ENCODE results near the gene ICAM3.
"Not testable (repeated sequence)": the region's sequence is repeated elsewhere in the genome, so short reads cannot be mapped to it uniquely, and the experiment has no call there.

The ICAM3 gene

GRCh38 chr19:10343495-10343894 lies 4.1 kb upstream of the ICAM3 start:
- DNase-seq: no peak

- no peak for DNase-seq
These were observed 553 bp upstream of the ICAM3 start for GRCh38 chr19:10339977-10340376.

GRCh38 chr19:10338940-10339339 lies 484 bp downstream of the ICAM3 start:
- DNase-seq: no peak

GRCh38 chr19:10336725-10337124 lies 2.7 kb downstream of the ICAM3 start:
- not testable (repeated sequence) for DNase-seq

GRCh38 chr19:10335352-10335985 lies 4.0 kb downstream of the ICAM3 start:
- no peak for DNase-seq

- DNase-seq: no peak
These were observed 4.7 kb downstream of the ICAM3 start for GRCh38 chr19:10334588-10335351.

GRCh38 chr19:10333758-10334587 lies 5.5 kb downstream of the ICAM3 start:
- no peak for DNase-seq

- peak; percentile 35 for DNase-seq
These were observed 6.3 kb downstream of the ICAM3 start, which contains the start of gene RAVER1 for GRCh38 chr19:10332965-10333757. Gene RAVER1, minus strand, starts transcription at chr19:10333529. Its CDS starts 22 bp downstream, at chr19:10333507.

- DNase-seq: no peak
These were observed 7.1 kb downstream of the ICAM3 start for GRCh38 chr19:10332158-10332964.

GRCh38 chr19:10329555-10329954 lies 9.9 kb downstream of the ICAM3 start:
- no peak for DNase-seq

- no peak for DNase-seq
These were observed 10.6 kb downstream of the ICAM3 start for GRCh38 chr19:10328558-10329429.

GRCh38 chr19:10327793-10328192 lies 11.6 kb downstream of the ICAM3 start:
- no peak for DNase-seq

GRCh38 chr19:10325732-10326131 lies 13.7 kb downstream of the ICAM3 start:
- DNase-seq: no peak

- no peak for DNase-seq
These were observed 17.3 kb downstream of the ICAM3 start for GRCh38 chr19:10321874-10322835.

- no peak for DNase-seq
These were observed 18.0 kb downstream of the ICAM3 start for GRCh38 chr19:10321417-10321797.

- DNase-seq: no peak
These were observed 18.6 kb downstream of the ICAM3 start for GRCh38 chr19:10320602-10321416.

- DNase-seq: no peak
These were observed 20.4 kb downstream of the ICAM3 start for GRCh38 chr19:10318807-10319682.
